ENCODE data around the gene BCAS3.

GRCh38 chr17:60823515-60823914, 145.9 kb downstream of the BCAS3 start:
- TF ChIP-seq POLR2A (IDR thresholded peaks at IDR 0.05) (no peak), CTCF (IDR thresholded peaks at IDR 0.05) (no peak)

All from body of pancreas (tissue), 4 donors.